HG03159 (cell line): ENCODE measurements around the gene SAA4.
A peak's percentile ranks its signal among the peaks of the same experiment; 100 is the strongest.
"Not testable (repeated sequence)": the region's sequence is repeated elsewhere in the genome, so short reads cannot be mapped to it uniquely, and the experiment has no call there.

Source experiments
- ATAC-seq: cut with Tn5 transposase; IDR thresholded peaks from one replicate; pipeline ENCODE4 v1.9.1; 2021; ENCODE audit warnings: mild to moderate bottlenecking, moderate library complexity; ENCODE audit not compliant: unreplicated experiment

The SAA4 gene

GRCh38 chr11:18236664-18237356 lies at the start of gene SAA4:
Gene SAA4 (minus strand): TSS chr11:18236802. CDS start chr11:18235926, 876 bp downstream.
- ATAC-seq = no peak

GRCh38 chr11:18285841-18286240 lies 49.2 kb upstream of the SAA4 start:
- no peak for ATAC-seq

- ATAC-seq = no peak
These were observed 46.0 kb upstream of the SAA4 start for GRCh38 chr11:18282626-18283025.

GRCh38 chr11:18280438-18281045 lies 43.9 kb upstream of the SAA4 start:
- ATAC-seq = peak; percentile 86

GRCh38 chr11:18277565-18278271 lies 41.1 kb upstream of the SAA4 start:
- no peak for ATAC-seq

GRCh38 chr11:18271206-18271605 lies 34.6 kb upstream of the SAA4 start:
- no peak for ATAC-seq

GRCh38 chr11:18270102-18270501 lies 33.5 kb upstream of the SAA4 start:
- ATAC-seq = no peak

GRCh38 chr11:18269252-18269651 lies 32.6 kb upstream of the SAA4 start:
- ATAC-seq = not testable (repeated sequence)

GRCh38 chr11:18267335-18268133 lies 30.9 kb upstream of the SAA4 start:
- peak; percentile 62 for ATAC-seq

- no peak for ATAC-seq
These were observed 29.3 kb upstream of the SAA4 start, which contains the start of gene SAA1 for GRCh38 chr11:18265949-18266348. Gene SAA1 (plus strand): TSS chr11:18266264. CDS start chr11:18266888, 624 bp downstream.

- ATAC-seq = no peak
These were observed 28.3 kb upstream of the SAA4 start for GRCh38 chr11:18264677-18265555.

- no peak for ATAC-seq
These were observed 27.4 kb upstream of the SAA4 start for GRCh38 chr11:18264035-18264434.

- ATAC-seq = not testable (repeated sequence)
These were observed 26.2 kb upstream of the SAA4 start for GRCh38 chr11:18262681-18263350.

- no peak for ATAC-seq
These were observed 25.1 kb upstream of the SAA4 start for GRCh38 chr11:18261721-18262120.

- no peak for ATAC-seq
These were observed 22.7 kb upstream of the SAA4 start for GRCh38 chr11:18259259-18259658.

GRCh38 chr11:18254781-18255361 lies 18.3 kb upstream of the SAA4 start:
- ATAC-seq = no peak

- no peak for ATAC-seq
These were observed 17.3 kb upstream of the SAA4 start for GRCh38 chr11:18253778-18254338.

- no peak for ATAC-seq
These were observed 16.6 kb upstream of the SAA4 start for GRCh38 chr11:18253233-18253632.

GRCh38 chr11:18248561-18248960 lies 12.0 kb upstream of the SAA4 start, which contains the start of gene SAA2:
Gene SAA2 (minus strand): TSS chr11:18248668. CDS start chr11:18248011, 657 bp downstream.
- ATAC-seq = no peak
